PFSK-1 (cell line): ENCODE data around the gene HHIP. TPM values are rescaled to one million over a fixed set of nuclear protein-coding genes. Genes with fewer than 3 reads are reported as not detected.

Source experiments
- FOXP2 ChIP-seq: optimal IDR thresholded peaks from 2 replicates; pipeline ENCODE3; 2011; ENCODE audit warnings: borderline replicate concordance, control low read depth, inconsistent platforms; ENCODE audit not compliant: insufficient read depth; ENCODE audit errors: extremely low read length, extremely low read depth
- POLR2AphosphoS5 ChIP-seq: IDR thresholded peaks from 2 replicates; pipeline ENCODE4 v1.6.1; 2012; ENCODE audit warnings: low read depth, mild to moderate bottlenecking, control low read depth, low read length, moderate library complexity
- SIN3A ChIP-seq: IDR thresholded peaks from 2 replicates; pipeline ENCODE4 v1.6.1; 2012; ENCODE audit warnings: mild to moderate bottlenecking, low read length, moderate library complexity, borderline replicate concordance; ENCODE audit not compliant: insufficient read depth
- TAF1 ChIP-seq: IDR thresholded peaks from 2 replicates; pipeline ENCODE4 v1.6.1; 2012; ENCODE audit warnings: low read length, control low read depth, borderline replicate concordance; ENCODE audit not compliant: insufficient read depth
- polyA plus RNA-seq: library from polyadenylated mRNA; unstranded; fragments of >200 nt; gene quantifications from one replicate; pipeline ENCODE4 v1.2.1, GENCODE V29; 2012; ENCODE audit warnings: low read depth, missing spikeins; ENCODE audit not compliant: insufficient read length
- TF ChIP-seq, protein P1 (sequence below), 2 experiments: IDR thresholded peaks; 2 replicates each; pipeline versions ENCODE4 v1.6.1 to v1.8.0; 2011 to 2012; ENCODE audit warnings: low read depth in 2 of 2, low read length in 2 of 2, control low read depth in 1 of 2, inconsistent platforms in 1 of 2, mild to moderate bottlenecking in 1 of 2, moderate library complexity in 1 of 2; ENCODE audit not compliant: insufficient read depth in 1 of 2

HHIP gene, protein sequence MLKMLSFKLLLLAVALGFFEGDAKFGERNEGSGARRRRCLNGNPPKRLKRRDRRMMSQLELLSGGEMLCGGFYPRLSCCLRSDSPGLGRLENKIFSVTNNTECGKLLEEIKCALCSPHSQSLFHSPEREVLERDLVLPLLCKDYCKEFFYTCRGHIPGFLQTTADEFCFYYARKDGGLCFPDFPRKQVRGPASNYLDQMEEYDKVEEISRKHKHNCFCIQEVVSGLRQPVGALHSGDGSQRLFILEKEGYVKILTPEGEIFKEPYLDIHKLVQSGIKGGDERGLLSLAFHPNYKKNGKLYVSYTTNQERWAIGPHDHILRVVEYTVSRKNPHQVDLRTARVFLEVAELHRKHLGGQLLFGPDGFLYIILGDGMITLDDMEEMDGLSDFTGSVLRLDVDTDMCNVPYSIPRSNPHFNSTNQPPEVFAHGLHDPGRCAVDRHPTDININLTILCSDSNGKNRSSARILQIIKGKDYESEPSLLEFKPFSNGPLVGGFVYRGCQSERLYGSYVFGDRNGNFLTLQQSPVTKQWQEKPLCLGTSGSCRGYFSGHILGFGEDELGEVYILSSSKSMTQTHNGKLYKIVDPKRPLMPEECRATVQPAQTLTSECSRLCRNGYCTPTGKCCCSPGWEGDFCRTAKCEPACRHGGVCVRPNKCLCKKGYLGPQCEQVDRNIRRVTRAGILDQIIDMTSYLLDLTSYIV
- polyA plus RNA-seq, result not detected

DNA sequence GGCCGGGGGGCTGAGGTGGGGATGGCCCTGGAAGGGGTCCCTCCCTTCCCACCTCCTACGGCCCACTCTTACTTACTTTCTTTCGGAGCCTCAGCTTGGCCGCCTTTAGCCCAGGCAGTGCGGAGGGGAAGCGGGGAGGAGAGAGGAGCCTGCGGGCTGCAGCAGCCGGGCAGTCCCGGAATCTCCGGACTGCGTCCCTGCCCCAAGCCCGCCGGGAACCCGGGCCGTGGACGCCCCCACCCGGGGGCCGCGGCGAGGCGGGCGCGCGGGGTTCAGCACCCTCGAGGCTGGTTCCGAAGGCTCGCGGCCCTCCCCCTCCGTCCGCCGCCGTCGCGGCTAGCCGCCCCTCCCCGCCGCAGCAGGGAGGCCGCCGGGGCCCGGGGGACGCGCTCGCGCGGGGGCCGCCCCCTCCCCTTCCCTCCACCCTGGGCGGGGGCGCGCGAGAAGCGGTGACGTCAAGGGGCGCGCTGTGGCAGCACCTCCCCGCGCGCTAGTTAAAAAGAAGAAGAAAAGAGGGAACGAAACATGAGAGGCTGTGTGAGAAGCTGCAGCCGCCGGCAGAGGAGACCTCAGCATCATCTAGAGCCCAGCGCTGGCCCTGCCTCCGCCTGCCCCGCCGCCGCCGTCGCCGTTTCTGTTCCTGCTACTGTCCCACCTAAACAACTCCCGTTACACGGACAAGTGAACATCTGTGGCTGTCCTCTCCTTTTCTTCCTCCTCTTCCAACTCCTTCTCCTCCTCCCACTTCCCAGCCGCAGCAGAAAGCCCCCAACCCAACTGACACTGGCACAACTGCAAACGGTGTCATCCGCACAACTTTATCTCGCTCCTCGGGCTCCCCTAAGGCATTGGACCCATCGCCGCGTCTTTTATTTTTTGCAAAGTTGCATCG is at the start of gene HHIP:
Gene HHIP (plus strand): TSS at position 526 of the 892 bp plus-strand sequence. CDS start 520 bp downstream, outside the sequence.
- TF ChIP-seq POLR2AphosphoS5 (no peak), FOXP2 (no peak), TAF1 (no peak), SIN3A (no peak)
- TF ChIP-seq, protein P1, sequence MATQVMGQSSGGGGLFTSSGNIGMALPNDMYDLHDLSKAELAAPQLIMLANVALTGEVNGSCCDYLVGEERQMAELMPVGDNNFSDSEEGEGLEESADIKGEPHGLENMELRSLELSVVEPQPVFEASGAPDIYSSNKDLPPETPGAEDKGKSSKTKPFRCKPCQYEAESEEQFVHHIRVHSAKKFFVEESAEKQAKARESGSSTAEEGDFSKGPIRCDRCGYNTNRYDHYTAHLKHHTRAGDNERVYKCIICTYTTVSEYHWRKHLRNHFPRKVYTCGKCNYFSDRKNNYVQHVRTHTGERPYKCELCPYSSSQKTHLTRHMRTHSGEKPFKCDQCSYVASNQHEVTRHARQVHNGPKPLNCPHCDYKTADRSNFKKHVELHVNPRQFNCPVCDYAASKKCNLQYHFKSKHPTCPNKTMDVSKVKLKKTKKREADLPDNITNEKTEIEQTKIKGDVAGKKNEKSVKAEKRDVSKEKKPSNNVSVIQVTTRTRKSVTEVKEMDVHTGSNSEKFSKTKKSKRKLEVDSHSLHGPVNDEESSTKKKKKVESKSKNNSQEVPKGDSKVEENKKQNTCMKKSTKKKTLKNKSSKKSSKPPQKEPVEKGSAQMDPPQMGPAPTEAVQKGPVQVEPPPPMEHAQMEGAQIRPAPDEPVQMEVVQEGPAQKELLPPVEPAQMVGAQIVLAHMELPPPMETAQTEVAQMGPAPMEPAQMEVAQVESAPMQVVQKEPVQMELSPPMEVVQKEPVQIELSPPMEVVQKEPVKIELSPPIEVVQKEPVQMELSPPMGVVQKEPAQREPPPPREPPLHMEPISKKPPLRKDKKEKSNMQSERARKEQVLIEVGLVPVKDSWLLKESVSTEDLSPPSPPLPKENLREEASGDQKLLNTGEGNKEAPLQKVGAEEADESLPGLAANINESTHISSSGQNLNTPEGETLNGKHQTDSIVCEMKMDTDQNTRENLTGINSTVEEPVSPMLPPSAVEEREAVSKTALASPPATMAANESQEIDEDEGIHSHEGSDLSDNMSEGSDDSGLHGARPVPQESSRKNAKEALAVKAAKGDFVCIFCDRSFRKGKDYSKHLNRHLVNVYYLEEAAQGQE (IDR thresholded peaks at IDR 0.05; ENCODE audit: insufficient read depth in 1 of 2, low read depth in 2 of 2, low read length in 2 of 2), result no peak

DNA sequence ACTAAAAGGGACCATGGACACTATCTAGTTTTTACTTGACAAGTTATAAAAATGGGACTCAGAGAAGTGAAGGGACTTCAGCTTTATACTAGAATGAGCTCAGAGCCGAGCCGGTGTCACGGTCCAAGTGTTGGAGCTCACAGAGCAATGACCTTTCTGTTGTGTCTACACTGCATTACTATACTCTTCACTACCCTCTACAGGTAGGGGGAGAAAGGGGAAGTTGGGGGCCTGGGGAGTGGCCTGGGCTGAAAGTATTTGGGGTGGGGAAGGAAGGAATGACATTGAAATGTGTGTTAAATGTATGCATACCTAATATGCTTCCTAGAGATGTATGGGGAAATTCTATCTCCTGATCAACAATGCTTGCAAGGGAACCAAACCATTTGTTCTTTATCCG is 48.8 kb upstream of the HHIP start:
- TF ChIP-seq SIN3A, result no peak
- TF ChIP-seq, protein P1 (IDR thresholded peaks at IDR 0.05; ENCODE audit: insufficient read depth in 1 of 2, low read depth in 2 of 2, low read length in 2 of 2), result no peak
- no peak for TF ChIP-seq FOXP2
- TF ChIP-seq POLR2AphosphoS5, result no peak
- no peak for TF ChIP-seq TAF1

DNA sequence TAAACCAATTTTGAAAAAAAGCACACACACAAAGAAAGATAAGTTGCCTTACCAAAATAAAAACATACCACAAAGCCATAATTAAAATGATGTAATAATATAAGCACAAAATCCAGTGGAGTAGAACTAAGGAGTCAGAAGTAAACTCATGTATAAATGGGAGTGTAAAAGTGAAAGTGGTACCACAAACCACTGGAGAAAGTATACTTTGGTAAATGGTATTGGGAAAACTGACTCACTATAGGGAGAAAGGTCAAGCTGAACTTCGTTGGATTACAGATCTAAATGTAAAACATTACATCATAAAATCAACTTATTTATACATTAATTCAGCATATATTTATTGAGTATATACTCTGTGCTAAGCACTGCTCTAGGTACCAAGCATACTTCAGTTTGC is 46.3 kb upstream of the HHIP start:
- TF ChIP-seq, protein P1 (IDR thresholded peaks at IDR 0.05; ENCODE audit: insufficient read depth in 1 of 2, low read depth in 2 of 2, low read length in 2 of 2), result no peak
- TF ChIP-seq FOXP2 (no peak), POLR2AphosphoS5 (no peak), TAF1 (no peak), SIN3A (no peak)

DNA sequence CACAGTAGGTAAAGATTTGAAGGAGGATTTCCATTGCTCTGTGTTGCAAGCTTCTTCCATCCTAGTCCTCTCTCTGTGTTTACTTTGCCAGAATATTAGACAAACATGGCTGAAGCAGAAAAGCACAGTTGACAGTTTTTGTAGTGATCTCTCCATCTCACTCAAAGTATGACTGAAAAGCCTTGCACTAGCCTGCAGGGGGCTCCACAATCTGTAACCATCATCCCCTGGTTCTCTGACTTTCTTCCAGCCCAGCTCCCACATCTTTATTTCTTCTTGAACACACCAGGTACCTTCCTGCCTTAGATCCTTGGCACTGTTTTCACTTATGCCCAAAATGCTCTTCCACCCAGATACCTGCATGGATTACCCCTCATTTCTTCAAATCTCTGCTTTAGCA is 34.1 kb upstream of the HHIP start:
- TF ChIP-seq SIN3A, result no peak
- no peak for TF ChIP-seq FOXP2
- TF ChIP-seq POLR2AphosphoS5, result no peak
- TF ChIP-seq, protein P1 (IDR thresholded peaks at IDR 0.05; ENCODE audit: insufficient read depth in 1 of 2, low read depth in 2 of 2, low read length in 2 of 2), result no peak
- TF ChIP-seq TAF1, result no peak
